Left cardiac atrium (tissue), 4 donors: Measurements from ENCODE around the gene AKR1B1. TPM values are rescaled to one million over a fixed set of nuclear protein-coding genes. Genes with fewer than 3 reads are reported as not detected.

Source experiments
- ATAC-seq, 2 donors: fragments of 200-7000 bp; cut with Tn5 transposase; one replicate each; pipeline ENCODE4 v1.9.1; 2020; ENCODE audit warnings: mild to moderate bottlenecking in 2 of 2, moderate library complexity in 2 of 2
- DNase-seq: peaks from one replicate; pipeline ENCODE4 v3.0.0-alpha.2; 2020
- intact Hi-C, 2 donors: fragments of 100-400 bp; cut with DNase I; formaldehyde crosslinking; loops; one replicate each; pipeline versions ENCODE4 v1.14.1 to v1.15.1; 2022 to 2023
- total RNA-seq, 2 donors: library from RNA; stranded (reverse); fragmentation: NEBNext Ultra II Directional; extraction: Animal tissue kit (Norgen Biotek cat#: 25700); gene quantifications; one replicate each; pipeline ENCODE4 v1.2.1, GENCODE V29; 2021
- donor health status: DM: no; HTN: yes; CAD: no.
- donor health status: DM: no; HTN: yes; CAD: no; lungs with severe emphysema.
- donor health status: DM: yes; HTN: yes; CAD: no.
- donor health status: Dilated cardiomyopathy.

AKR1B1 gene
- total RNA-seq, 2 donors from 2014 or later = 294 to 391 TPM

GRCh38 chr7:134472572-134473244 is 13.8 kb upstream of the AKR1B1 start:
- peak; percentile 50 to 54 for ATAC-seq
- no peak for DNase-seq
- intact Hi-C loops = no loop called here

GRCh38 chr7:134470864-134471263 is 12.0 kb upstream of the AKR1B1 start:
- DNase-seq (no peak), ATAC-seq (peak in 1 of 2 donors; percentile 33)
- intact Hi-C loops = no loop called here

- DNase-seq = no peak
- peak in 1 of 2 donors; percentile 52 for ATAC-seq
- intact Hi-C loops = no loop called here
These were observed 10.7 kb upstream of the AKR1B1 start for GRCh38 chr7:134469622-134470021.

GRCh38 chr7:134468475-134468874 is 9.6 kb upstream of the AKR1B1 start:
- no peak for ATAC-seq
- intact Hi-C loops = no loop called here
- no peak for DNase-seq

GRCh38 chr7:134468054-134468453 is 9.2 kb upstream of the AKR1B1 start:
- ATAC-seq (no peak), DNase-seq (no peak)
- intact Hi-C loops = no loop called here

GRCh38 chr7:134465491-134465890 is 6.6 kb upstream of the AKR1B1 start:
- intact Hi-C loops = no loop called here

GRCh38 chr7:134464496-134464895 is 5.6 kb upstream of the AKR1B1 start:
- intact Hi-C loops = no loop called here
- no peak for ATAC-seq
- DNase-seq = no peak

More at GRCh38 chr7:134465491-134465890, 6.6 kb upstream of the AKR1B1 start:
- DNase-seq = no peak
- ATAC-seq = no peak

GRCh38 chr7:134463751-134464150 is 4.9 kb upstream of the AKR1B1 start:
- ATAC-seq = no peak
- no peak for DNase-seq
- intact Hi-C loops = no loop called here

- DNase-seq (no peak), ATAC-seq (no peak)
- intact Hi-C loops = no loop called here
These were observed 3.5 kb upstream of the AKR1B1 start for GRCh38 chr7:134462337-134462925.

- ATAC-seq (no peak), DNase-seq (no peak)
- intact Hi-C loops = no loop called here
These were observed 3.0 kb upstream of the AKR1B1 start for GRCh38 chr7:134461916-134462315.

GRCh38 chr7:134459981-134460380 is 1.1 kb upstream of the AKR1B1 start:
- DNase-seq (no peak), ATAC-seq (no peak)
- intact Hi-C loops = no loop called here

- intact Hi-C loops = no loop called here
- ATAC-seq (peak; percentile 64 to 73), DNase-seq (peak; percentile 61)
These were observed 527 bp downstream of the AKR1B1 start for GRCh38 chr7:134458341-134458805.

- no peak for DNase-seq
- intact Hi-C loops = no loop called here
These were observed 1.7 kb downstream of the AKR1B1 start for GRCh38 chr7:134457210-134457609.

GRCh38 chr7:134454277-134454676 is 4.6 kb downstream of the AKR1B1 start:
- no peak for ATAC-seq
- intact Hi-C loops = no loop called here
- DNase-seq = no peak

More at GRCh38 chr7:134457210-134457609, 1.7 kb downstream of the AKR1B1 start:
- no peak for ATAC-seq

- ATAC-seq (no peak), DNase-seq (no peak)
- intact Hi-C loops = no loop called here
These were observed 5.4 kb downstream of the AKR1B1 start for GRCh38 chr7:134453518-134453917.

- ATAC-seq (peak; percentile 2 to 39), DNase-seq (no peak)
- intact Hi-C loops = no loop called here
These were observed 5.9 kb downstream of the AKR1B1 start for GRCh38 chr7:134452991-134453473.

- intact Hi-C loops = no loop called here
- DNase-seq (no peak), ATAC-seq (peak in 1 of 2 donors; percentile 10)
These were observed 6.5 kb downstream of the AKR1B1 start for GRCh38 chr7:134452419-134452838.

GRCh38 chr7:134451656-134452055 is 7.2 kb downstream of the AKR1B1 start:
- DNase-seq = no peak
- intact Hi-C loops = no loop called here
- ATAC-seq = peak in 1 of 2 donors; percentile 5

- ATAC-seq (peak in 1 of 2 donors; percentile 56), DNase-seq (no peak)
- intact Hi-C loops = no loop called here
These were observed 8.5 kb downstream of the AKR1B1 start for GRCh38 chr7:134450294-134451000.

GRCh38 chr7:134449680-134450079 is 9.2 kb downstream of the AKR1B1 start:
- peak; percentile 14 to 36 for ATAC-seq
- intact Hi-C loops = no loop called here

More at GRCh38 chr7:134449680-134450079, 9.2 kb downstream of the AKR1B1 start:
- DNase-seq = no peak
